GM18502 (cell line): Measurements from ENCODE around the gene KIAA0040.

ENCODE experiments used
- ATAC-seq: cut with Tn5 transposase; IDR thresholded peaks from one replicate; pipeline ENCODE4 v1.9.1; 2021; ENCODE audit warnings: mild to moderate bottlenecking; ENCODE audit not compliant: unreplicated experiment, poor library complexity

Gene KIAA0040

GRCh38 chr1:175172503-175172902, 20.1 kb downstream of the KIAA0040 start:
- ATAC-seq = no peak

GRCh38 chr1:175171036-175171913, 21.3 kb downstream of the KIAA0040 start:
- no peak for ATAC-seq

- ATAC-seq = no peak
Measured at GRCh38 chr1:175169286-175170018, 23.1 kb downstream of the KIAA0040 start.

- ATAC-seq = no peak
Measured at GRCh38 chr1:175168782-175169181, 23.8 kb downstream of the KIAA0040 start.

- no peak for ATAC-seq
Measured at GRCh38 chr1:175167861-175168260, 24.7 kb downstream of the KIAA0040 start.

- no peak for ATAC-seq
Measured at GRCh38 chr1:175166746-175167145, 25.8 kb downstream of the KIAA0040 start.

- ATAC-seq = no peak
Measured at GRCh38 chr1:175164751-175165150, 27.8 kb downstream of the KIAA0040 start.

- no peak for ATAC-seq
Measured at GRCh38 chr1:175163702-175164101, 28.9 kb downstream of the KIAA0040 start.

GRCh38 chr1:175162955-175163354, 29.6 kb downstream of the KIAA0040 start:
- ATAC-seq = no peak

- no peak for ATAC-seq
Measured at GRCh38 chr1:175158170-175158591, 34.4 kb downstream of the KIAA0040 start.

GRCh38 chr1:175157200-175157599, 35.4 kb downstream of the KIAA0040 start:
- ATAC-seq = no peak

GRCh38 chr1:175155936-175156335, 36.6 kb downstream of the KIAA0040 start:
- ATAC-seq = no peak

GRCh38 chr1:175155473-175155856, 37.1 kb downstream of the KIAA0040 start:
- ATAC-seq = no peak

- peak; percentile 61 for ATAC-seq
Measured at GRCh38 chr1:175154629-175155472, 37.7 kb downstream of the KIAA0040 start.

- ATAC-seq = peak; percentile 55
Measured at GRCh38 chr1:175152006-175152652, 40.4 kb downstream of the KIAA0040 start.

GRCh38 chr1:175150596-175151319, 41.8 kb downstream of the KIAA0040 start:
- no peak for ATAC-seq

- no peak for ATAC-seq
Measured at GRCh38 chr1:175148068-175148467, 44.5 kb downstream of the KIAA0040 start.

GRCh38 chr1:175147569-175147968, 45.0 kb downstream of the KIAA0040 start:
- ATAC-seq = no peak

- peak; percentile 52 for ATAC-seq
Measured at GRCh38 chr1:175146529-175147213, 45.9 kb downstream of the KIAA0040 start.
